HL-60 (cell line): ENCODE results near the gene LDB2.

Experiments
- DNase-seq, 2 experiments: peaks; one replicate each; pipeline ENCODE4 v3.0.0-alpha.2; 2010 to 2020; ENCODE audit warnings: low read depth in 1 of 2, low spot score in 1 of 2
- H3K27ac ChIP-seq: fragments of 250-450 bp; sonication (Bioruptor Pico); replicated peaks from 2 replicates; pipeline ENCODE4 v1.5.1; 2020; ENCODE audit warnings: mild to moderate bottlenecking, moderate library complexity
- H3K27me3 ChIP-seq: fragments of 250-450 bp; sonication (Bioruptor Pico); 2 replicates; pipeline ENCODE4 v1.5.1; 2021; ENCODE audit warnings: mild to moderate bottlenecking, moderate library complexity; ENCODE audit not compliant: insufficient read depth, poor library complexity, severe bottlenecking
- H3K4me3 ChIP-seq: replicated peaks from 2 replicates; pipeline ENCODE4 v1.5.1; 2011; ENCODE audit warnings: mild to moderate bottlenecking, control low read depth, low read length; ENCODE audit not compliant: insufficient read depth
- CTCF ChIP-seq: IDR thresholded peaks from one replicate; pipeline ENCODE4 v1.5.1; 2011; ENCODE audit warnings: low read length, control low read depth, inconsistent platforms; ENCODE audit not compliant: insufficient read depth
- GABPA ChIP-seq: IDR thresholded peaks from 2 replicates; pipeline ENCODE4 v1.6.1; 2012; ENCODE audit warnings: low read depth
- POLR2AphosphoS5 ChIP-seq: IDR thresholded peaks from 2 replicates; pipeline ENCODE4 v1.6.1; 2012; ENCODE audit warnings: low read depth
- REST ChIP-seq: IDR thresholded peaks from 2 replicates; pipeline ENCODE4 v1.6.1; 2012; ENCODE audit warnings: low read depth; ENCODE audit not compliant: insufficient replicate concordance
- SPI1 ChIP-seq: IDR thresholded peaks from 2 replicates; pipeline ENCODE4 v1.6.1; 2012; ENCODE audit warnings: low read depth, mild to moderate bottlenecking, borderline replicate concordance

LDB2 gene

GRCh38 chr4:16819652-16820051 is 78.8 kb downstream of the LDB2 start:
- Histone ChIP-seq H3K4me3 (no peak overlapping the region), H3K27me3 (no peaks in the 10 kb centered on the region), H3K27ac (no peak overlapping the region)
- no peak for DNase-seq
- TF ChIP-seq GABPA (no peak), SPI1 (no peak), POLR2AphosphoS5 (no peak), CTCF (no peak), REST (no peak)

GRCh38 chr4:16818005-16818404 is 80.4 kb downstream of the LDB2 start:
- Histone ChIP-seq H3K4me3 (no peak overlapping the region), H3K27ac (no peak overlapping the region), H3K27me3 (no peaks in the 10 kb centered on the region)
- no peak for TF ChIP-seq GABPA
- TF ChIP-seq REST, result no peak
- TF ChIP-seq CTCF, result no peak
- TF ChIP-seq SPI1, result no peak
- TF ChIP-seq POLR2AphosphoS5, result no peak
- no peak for DNase-seq

GRCh38 chr4:16817286-16817685 is 81.2 kb downstream of the LDB2 start:
- DNase-seq, result no peak
- TF ChIP-seq POLR2AphosphoS5, result no peak
- no peak for TF ChIP-seq GABPA
- no peak for TF ChIP-seq SPI1
- TF ChIP-seq CTCF, result no peak
- no peak for TF ChIP-seq REST

More at GRCh38 chr4:16817286-16817685, 81.2 kb downstream of the LDB2 start:
- no peak overlapping the region for H3K4me3 ChIP-seq
- no peaks in the 10 kb centered on the region for H3K27me3 ChIP-seq
- H3K27ac ChIP-seq, result no peak overlapping the region
